ENCODE data around the gene PDCD5. TPM values are rescaled to one million over a fixed set of nuclear protein-coding genes. Genes with fewer than 3 reads are reported as not detected.

Gene PDCD5
- total RNA-seq, 1 experiment from 2014 or later, result 118 TPM

GRCh38 chr19:32539240-32539916 lies 41.6 kb upstream of the PDCD5 start:
- Histone ChIP-seq H2BK120ac (ENCODE audit: low read depth, low read length, poor library complexity, severe bottlenecking) (no peak overlapping the region), H2AFZ (ENCODE audit: low read length) (no peak overlapping the region), H3K4me1 (ENCODE audit: insufficient read depth, low read length) (no peaks in the 10 kb centered on the region), H2BK20ac (ENCODE audit: low read depth, low read length, poor library complexity, severe bottlenecking) (no peak overlapping the region), H3K9me3 (ENCODE audit: control insufficient read depth, low read depth, low read length) (no peaks in the 10 kb centered on the region), H3K79me1 (ENCODE audit: insufficient read depth, low read depth, low read length, poor library complexity, severe bottlenecking) (no peaks in the 10 kb centered on the region), H3K56ac (ENCODE audit: insufficient read length, low read depth, low read length) (no peak overlapping the region), H4K91ac (ENCODE audit: insufficient read length, low read depth, low read length) (no peak overlapping the region), H3K4ac (ENCODE audit: low read depth, low read length) (no peak overlapping the region), H2AK5ac (ENCODE audit: insufficient read length, low read length) (no peak overlapping the region), H3K23me2 (ENCODE audit: insufficient read length, low read depth, low read length, poor library complexity, severe bottlenecking) (no peaks in the 10 kb centered on the region), H4K8ac (replicated peaks; ENCODE audit: insufficient read length, low read depth, low read length) (no peak overlapping the region), H3K23ac (ENCODE audit: insufficient read length, low read depth, low read length) (no peak overlapping the region), H3T11ph (ENCODE audit: low read length) (no peak overlapping the region), H3K18ac (ENCODE audit: insufficient read length, low read depth, low read length) (no peak overlapping the region), H3K4me2 (ENCODE audit: insufficient read depth, insufficient read length, low read length) (no peak overlapping the region), H3K14ac (ENCODE audit: insufficient read depth, low read length) (no peak overlapping the region), H2BK12ac (ENCODE audit: insufficient read length, low read depth, low read length) (no peak overlapping the region), H2BK5ac (ENCODE audit: insufficient read length, low read length) (no peak overlapping the region), H3K27me3 (ENCODE audit: insufficient read depth, low read length) (no peaks in the 10 kb centered on the region), H3K9ac (ENCODE audit: extremely low read depth, insufficient read length, low read length) (no peak overlapping the region), H3K79me2 (ENCODE audit: insufficient read depth, low read length) (no peaks in the 10 kb centered on the region), H3K27ac (ENCODE audit: insufficient read length, low read depth, low read length) (no peak overlapping the region), H4K20me1 (ENCODE audit: control insufficient read depth, insufficient read depth, insufficient read length) (no peaks in the 10 kb centered on the region), H2BK15ac (ENCODE audit: low read depth, low read length) (no peak overlapping the region), H4K5ac (ENCODE audit: insufficient read length, low read depth, low read length) (no peak overlapping the region)
- Mint-ChIP-seq H3K4me3 (no peak overlapping the region), H3K27me3 (ENCODE audit: low read depth) (peaks cover 3% of the 10 kb centered on the region), H3K4me1 (no peaks in the 10 kb centered on the region), H3K36me3 (ENCODE audit: insufficient read depth in 1 of 3, low read depth in 3 of 3) (peaks cover 0 to 7% (median 1%) of the 10 kb centered on the region in 3 experiments; a peak in 2 of 7 replicates), H3K27ac (no peak overlapping the region), H3K9me3 (peaks cover 7 to 10% of the 10 kb centered on the region in 2 experiments; a peak in 4 of 5 replicates)
- no CpG with 5 or more reads among the region's 12 CpGs for WGBS (ENCODE audit: extremely low coverage, insufficient read length, low lambda C conversion rate)
- TF ChIP-seq, protein P1, sequence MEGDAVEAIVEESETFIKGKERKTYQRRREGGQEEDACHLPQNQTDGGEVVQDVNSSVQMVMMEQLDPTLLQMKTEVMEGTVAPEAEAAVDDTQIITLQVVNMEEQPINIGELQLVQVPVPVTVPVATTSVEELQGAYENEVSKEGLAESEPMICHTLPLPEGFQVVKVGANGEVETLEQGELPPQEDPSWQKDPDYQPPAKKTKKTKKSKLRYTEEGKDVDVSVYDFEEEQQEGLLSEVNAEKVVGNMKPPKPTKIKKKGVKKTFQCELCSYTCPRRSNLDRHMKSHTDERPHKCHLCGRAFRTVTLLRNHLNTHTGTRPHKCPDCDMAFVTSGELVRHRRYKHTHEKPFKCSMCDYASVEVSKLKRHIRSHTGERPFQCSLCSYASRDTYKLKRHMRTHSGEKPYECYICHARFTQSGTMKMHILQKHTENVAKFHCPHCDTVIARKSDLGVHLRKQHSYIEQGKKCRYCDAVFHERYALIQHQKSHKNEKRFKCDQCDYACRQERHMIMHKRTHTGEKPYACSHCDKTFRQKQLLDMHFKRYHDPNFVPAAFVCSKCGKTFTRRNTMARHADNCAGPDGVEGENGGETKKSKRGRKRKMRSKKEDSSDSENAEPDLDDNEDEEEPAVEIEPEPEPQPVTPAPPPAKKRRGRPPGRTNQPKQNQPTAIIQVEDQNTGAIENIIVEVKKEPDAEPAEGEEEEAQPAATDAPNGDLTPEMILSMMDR (conservative IDR thresholded peaks at IDR 0.05), result no peak
- DNase-seq, result no peak
